Tibial artery (tissue), 4 donors: Measurements from ENCODE around the gene OGT.

Experiments used
- DNase-seq, 2 donors: peaks; one replicate each; pipeline ENCODE4 v3.0.0-alpha.2; 2019
- H3K27ac ChIP-seq, 2 donors: fragments of 200-600 bp; sonication (generic) in 1 of 2; 1 replicate in 1 of 2; 2 replicates in 1 of 2; pipeline ENCODE4 v1.5.1; 2018 to 2019; ENCODE audit warnings: mild to moderate bottlenecking in 1 of 2
- H3K27me3 ChIP-seq, 2 donors: fragments of 200-600 bp; sonication (generic) in 1 of 2; one replicate each; pipeline versions ENCODE4 v1.5.1 to v1.6.0; 2016 to 2019
- H3K36me3 ChIP-seq, 3 donors: fragments of 200-600 bp; sonication (generic) in 2 of 3; one replicate each; pipeline ENCODE4 v1.5.1; 2016 to 2019; ENCODE audit warnings: mild to moderate bottlenecking in 2 of 3
- H3K4me1 ChIP-seq, 4 donors: fragments of 200-600 bp; sonication (generic) in 2 of 4; 1 replicate in 3 of 4; 2 replicates in 1 of 4; pipeline ENCODE4 v1.5.1; 2016 to 2019
- H3K4me3 ChIP-seq, 2 donors: fragments of 200-600 bp; sonication (generic) in 1 of 2; 1 replicate in 1 of 2; 2 replicates in 1 of 2; pipeline ENCODE4 v1.5.1; 2018 to 2019; ENCODE audit warnings: mild to moderate bottlenecking in 2 of 2
- H3K9me3 ChIP-seq, 3 donors: fragments of 200-600 bp; sonication (generic) in 1 of 3; one replicate each; pipeline ENCODE4 v1.5.1; 2016 to 2019
- intact Hi-C: fragments of 100-400 bp; cut with DNase I; formaldehyde crosslinking; loops from one replicate; pipeline ENCODE4 v1.15.0; 2023; ENCODE audit warnings: low total_unique reads
- TF ChIP-seq, protein P1 (sequence below), 2 experiments: fragments of 200-600 bp in 1 of 2; fragments of 450-650 bp in 1 of 2; IDR thresholded peaks; one replicate each; pipeline ENCODE4 v1.5.1; 2017 to 2019; ENCODE audit warnings: antibody characterized with exemption in 2 of 2, mild to moderate bottlenecking in 1 of 2, moderate library complexity in 1 of 2

OGT gene

DNA sequence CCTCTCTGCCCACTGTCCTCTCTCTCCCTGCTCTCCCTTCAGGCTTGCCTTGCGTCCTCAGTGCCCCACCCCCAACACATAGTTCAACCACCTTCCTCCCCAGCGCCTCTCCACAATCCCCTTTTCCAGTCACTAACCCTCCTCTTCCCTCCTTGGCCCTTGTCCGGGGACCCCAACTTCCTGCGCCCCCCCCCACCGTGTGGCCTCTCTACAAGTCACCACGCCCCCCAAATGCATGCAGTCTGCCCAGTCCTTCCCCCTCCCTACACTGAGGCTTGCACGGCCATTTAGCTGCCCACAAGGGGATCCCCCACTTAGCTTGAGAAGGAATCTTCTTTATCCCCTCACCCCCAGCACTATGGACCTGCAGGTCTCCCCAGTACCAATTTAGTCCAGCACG lies 84.8 kb downstream of the OGT start:
- Histone ChIP-seq H3K4me3 (no peak overlapping the region), H3K36me3 (peaks cover 1 to 23% (median 10%) of the 10 kb centered on the region in 3 donors), H3K9me3 (no peaks in the 10 kb centered on the region), H3K27ac (no peak overlapping the region), H3K27me3 (no peaks in the 10 kb centered on the region), H3K4me1 (peaks cover 0 to 14% (median 4%) of the 10 kb centered on the region in 4 donors)
- TF ChIP-seq, protein P1, sequence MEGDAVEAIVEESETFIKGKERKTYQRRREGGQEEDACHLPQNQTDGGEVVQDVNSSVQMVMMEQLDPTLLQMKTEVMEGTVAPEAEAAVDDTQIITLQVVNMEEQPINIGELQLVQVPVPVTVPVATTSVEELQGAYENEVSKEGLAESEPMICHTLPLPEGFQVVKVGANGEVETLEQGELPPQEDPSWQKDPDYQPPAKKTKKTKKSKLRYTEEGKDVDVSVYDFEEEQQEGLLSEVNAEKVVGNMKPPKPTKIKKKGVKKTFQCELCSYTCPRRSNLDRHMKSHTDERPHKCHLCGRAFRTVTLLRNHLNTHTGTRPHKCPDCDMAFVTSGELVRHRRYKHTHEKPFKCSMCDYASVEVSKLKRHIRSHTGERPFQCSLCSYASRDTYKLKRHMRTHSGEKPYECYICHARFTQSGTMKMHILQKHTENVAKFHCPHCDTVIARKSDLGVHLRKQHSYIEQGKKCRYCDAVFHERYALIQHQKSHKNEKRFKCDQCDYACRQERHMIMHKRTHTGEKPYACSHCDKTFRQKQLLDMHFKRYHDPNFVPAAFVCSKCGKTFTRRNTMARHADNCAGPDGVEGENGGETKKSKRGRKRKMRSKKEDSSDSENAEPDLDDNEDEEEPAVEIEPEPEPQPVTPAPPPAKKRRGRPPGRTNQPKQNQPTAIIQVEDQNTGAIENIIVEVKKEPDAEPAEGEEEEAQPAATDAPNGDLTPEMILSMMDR (IDR thresholded peaks at IDR 0.05), result no peak
- intact Hi-C loops, result no loop called here
- DNase-seq, result no peak

DNA sequence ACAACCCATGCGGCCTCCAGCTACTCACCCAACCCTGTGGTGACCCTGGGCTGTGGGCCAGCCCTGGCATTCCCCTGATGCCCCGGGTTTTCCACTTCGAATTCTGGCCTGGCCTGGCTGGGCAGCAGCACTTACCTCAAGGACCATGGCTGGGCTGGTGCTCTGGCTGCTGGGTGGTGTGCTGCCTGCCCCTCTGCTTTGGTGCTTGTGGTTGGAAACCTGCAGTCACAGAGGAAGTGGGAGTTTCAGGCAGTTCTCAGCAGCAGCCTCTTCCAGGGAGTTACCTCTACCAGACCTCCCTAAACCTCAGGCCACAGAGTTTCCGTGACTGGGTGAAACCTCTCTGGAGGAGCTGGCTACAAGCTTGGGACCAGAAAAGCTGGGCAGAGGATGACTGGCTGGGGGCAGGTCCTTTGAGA lies 85.4 kb downstream of the OGT start, which contains the start of gene CXCR3:
CXCR3 (minus strand) TSS at position 209 of the 419 bp plus-strand sequence; CDS start at position 147, 62 bp downstream.
- peaks cover 0 to 19% (median 8%) of the 10 kb centered on the region in 4 donors for H3K4me1 ChIP-seq
- no peak within 1 kb of the TSS for H3K4me3 ChIP-seq

DNA sequence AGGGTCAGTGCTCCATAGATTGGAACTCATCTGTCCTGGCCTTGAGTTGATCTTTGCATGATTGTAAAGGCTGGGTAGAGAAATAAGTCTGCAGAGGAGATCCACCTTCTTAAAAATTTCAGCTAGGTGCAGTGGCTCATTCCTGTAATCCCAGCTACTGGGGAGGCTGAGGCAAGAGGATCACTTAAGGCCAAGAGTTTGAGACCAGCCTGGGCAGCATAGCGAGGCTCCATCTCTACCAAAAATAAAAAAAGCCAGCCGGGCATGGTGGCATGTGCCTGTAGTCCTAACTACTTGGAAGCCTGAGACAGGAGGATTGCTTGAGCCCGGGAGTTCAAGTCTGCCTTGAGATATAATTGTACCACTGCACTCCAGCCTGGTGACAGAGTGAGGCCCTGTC lies 85.9 kb downstream of the OGT start:
- DNase-seq, result no peak
- peaks cover 0 to 20% (median 8%) of the 10 kb centered on the region in 4 donors for H3K4me1 ChIP-seq
- no peak overlapping the region for H3K4me3 ChIP-seq
- peaks cover 0 to 13% (median 6%) of the 10 kb centered on the region in 3 donors for H3K36me3 ChIP-seq
- no peaks in the 10 kb centered on the region for H3K9me3 ChIP-seq
- no peaks in the 10 kb centered on the region for H3K27me3 ChIP-seq
- H3K27ac ChIP-seq, result no peak overlapping the region
- intact Hi-C loops, result no loop called here
- TF ChIP-seq, protein P1 (IDR thresholded peaks at IDR 0.05), result no peak

More for the DNA sequence above, 85.4 kb downstream of the OGT start, which contains the start of gene CXCR3:
- intact Hi-C loops, result no loop called here
- no peaks in the 10 kb centered on the region for H3K27me3 ChIP-seq
- TF ChIP-seq, protein P1 (IDR thresholded peaks at IDR 0.05), result no peak
- H3K9me3 ChIP-seq, result no peaks in the 10 kb centered on the region
- no peak within 1 kb of the TSS for H3K27ac ChIP-seq
- H3K36me3 ChIP-seq, result peaks cover 0 to 18% (median 10%) of the 10 kb centered on the region in 3 donors
- no peak for DNase-seq

DNA sequence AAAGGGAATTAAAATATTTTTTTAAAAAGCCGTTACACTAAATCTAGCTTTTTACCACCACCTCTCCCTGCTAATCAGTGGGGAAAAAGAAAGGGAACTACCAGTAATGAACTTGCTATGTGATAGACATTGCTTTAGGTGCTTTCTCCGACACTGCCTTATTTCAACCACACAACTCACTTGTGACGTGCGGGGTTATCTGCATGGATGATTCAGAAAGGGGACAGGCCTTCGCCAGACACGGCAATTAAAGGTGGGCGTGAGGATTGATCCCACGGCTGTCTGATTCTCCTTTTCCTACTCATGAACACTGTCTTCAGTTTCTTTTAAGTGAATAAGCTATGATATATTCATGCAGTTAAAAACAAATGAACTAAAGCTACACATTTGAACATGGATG lies 86.3 kb downstream of the OGT start:
- intact Hi-C loops, result no loop called here
- DNase-seq, result no peak
- TF ChIP-seq, protein P1 (IDR thresholded peaks at IDR 0.05), result no peak
- peaks cover 0 to 9% (median 4%) of the 10 kb centered on the region in 3 donors for H3K36me3 ChIP-seq
- peaks cover 0 to 20% (median 8%) of the 10 kb centered on the region in 4 donors for H3K4me1 ChIP-seq
- H3K9me3 ChIP-seq, result no peaks in the 10 kb centered on the region
- no peak overlapping the region for H3K27ac ChIP-seq
- no peak overlapping the region for H3K4me3 ChIP-seq
- no peaks in the 10 kb centered on the region for H3K27me3 ChIP-seq

DNA sequence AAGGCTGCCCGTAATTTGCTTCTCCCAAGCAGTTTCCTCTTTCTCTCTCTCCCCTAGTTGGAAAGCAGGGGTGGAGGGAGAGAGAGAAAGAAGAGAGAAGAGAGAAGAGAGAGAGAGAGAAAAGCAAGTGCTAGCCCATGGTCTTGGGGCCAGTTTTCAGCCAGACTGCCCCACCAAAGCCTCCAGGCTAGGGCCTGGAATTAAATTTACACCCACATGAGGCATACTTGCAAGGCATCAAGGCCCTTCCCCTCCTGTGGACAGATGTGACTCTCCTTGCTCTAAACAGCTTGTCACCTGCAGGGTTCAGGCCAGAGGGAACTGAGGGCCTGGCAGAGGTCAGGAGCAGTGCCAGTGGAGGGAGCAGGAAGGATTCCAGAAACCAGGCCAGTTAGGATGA lies 87.1 kb downstream of the OGT start:
- Histone ChIP-seq H3K4me3 (no peak overlapping the region), H3K27ac (no peak overlapping the region), H3K36me3 (peaks cover 0 to 1% (median 0%) of the 10 kb centered on the region in 3 donors), H3K27me3 (no peaks in the 10 kb centered on the region), H3K9me3 (no peaks in the 10 kb centered on the region), H3K4me1 (peaks cover 0 to 20% (median 8%) of the 10 kb centered on the region in 4 donors)
- intact Hi-C loops, result no loop called here
- TF ChIP-seq, protein P1 (IDR thresholded peaks at IDR 0.05), result no peak
- no peak for DNase-seq
